K562 (cell line): Measurements from ENCODE around the gene PDE4D. TPM values are rescaled to one million over a fixed set of nuclear protein-coding genes. Genes with fewer than 3 reads are reported as not detected.
A peak's percentile ranks its signal among the peaks of the same experiment; 100 is the strongest.

Experiments used
- CHD1 ChIP-seq: fragments of 200-600 bp; sonication (generic); IDR thresholded peaks from one replicate; pipeline ENCODE4 v1.6.1; 2012; ENCODE audit warnings: mild to moderate bottlenecking, moderate library complexity, low read length, inconsistent platforms
- FOXA1 ChIP-seq: fragments of 450-650 bp; IDR thresholded peaks from 2 replicates; pipeline ENCODE4 v1.6.1; 2016; ENCODE audit warnings: mild to moderate bottlenecking, borderline replicate concordance
- NFE2 ChIP-seq: IDR thresholded peaks from 2 replicates; pipeline ENCODE4 v1.6.1; 2014; ENCODE audit warnings: antibody characterized with exemption, low read depth
- POLR2H ChIP-seq: IDR thresholded peaks from 2 replicates; pipeline ENCODE4 v1.6.1; 2016; ENCODE audit warnings: missing genetic modification characterization, low read depth, mild to moderate bottlenecking, control low read depth, missing compliant biosample characterization, moderate library complexity
- PREB ChIP-seq: sonication (generic); formaldehyde crosslinking; IDR thresholded peaks from 2 replicates; pipeline ENCODE4 v1.8.1; 2023; ENCODE audit warnings: mild to moderate bottlenecking, missing genetic modification reagents
- PRPF4 ChIP-seq: fragments of 200-400 bp; formaldehyde crosslinking; IDR thresholded peaks from one replicate; pipeline ENCODE4 v1.6.1; 2017; ENCODE audit warnings: low read length, low read depth, mild to moderate bottlenecking; ENCODE audit not compliant: insufficient read depth, poor library complexity, severe bottlenecking
- RCOR1 ChIP-seq, 2 experiments: IDR thresholded peaks; 2 replicates each; pipeline ENCODE4 v1.6.1; 2012; ENCODE audit warnings: low read depth in 2 of 2, low read length in 2 of 2, borderline replicate concordance in 1 of 2, improper control_type of control experiment in 1 of 2
- SMARCC2 ChIP-seq: fragments of 450-650 bp; IDR thresholded peaks from 2 replicates; pipeline ENCODE4 v1.6.1; 2017; ENCODE audit warnings: antibody characterized with exemption, moderate library complexity, mild to moderate bottlenecking, low read depth
- SOX6 ChIP-seq: fragments of 450-650 bp; IDR thresholded peaks from 2 replicates; pipeline ENCODE4 v1.6.1; 2014; ENCODE audit warnings: mild to moderate bottlenecking
- USF2 ChIP-seq: sonication (generic); formaldehyde crosslinking; IDR thresholded peaks from 2 replicates; pipeline ENCODE4 v1.5.0; 2020; ENCODE audit warnings: missing genetic modification reagents
- ZBTB26 ChIP-seq: fragments of 450-650 bp; formaldehyde crosslinking; IDR thresholded peaks from 2 replicates; pipeline ENCODE4 v1.4.0; 2022; ENCODE audit warnings: missing genetic modification characterization
- ZBTB40 ChIP-seq, 2 experiments: fragments of 450-650 bp in 1 of 2; sonication (generic) in 1 of 2; formaldehyde crosslinking in 1 of 2; IDR thresholded peaks; 2 replicates each; pipeline versions ENCODE4 v1.7.1 to v1.9.0; 2016 to 2022; ENCODE audit warnings: inconsistent platforms in 1 of 2, mild to moderate bottlenecking in 1 of 2, missing genetic modification reagents in 1 of 2
- ZNF316 ChIP-seq: fragments of 450-650 bp; IDR thresholded peaks from 2 replicates; pipeline ENCODE4 v1.6.1; 2016
- ZNF398 ChIP-seq: fragments of 250-450 bp; sonication (Bioruptor Pico); IDR thresholded peaks from 2 replicates; pipeline ENCODE4 v1.8.0; 2021; ENCODE audit warnings: moderate library complexity, mild to moderate bottlenecking, inconsistent platforms
- polyA plus RNA-seq, 8 experiments: library from polyadenylated mRNA; depleted of rRNA in 4 of 8; stranded (reverse) in 5 of 8; unstranded in 3 of 8; fragments of >200 nt; fragmentation: Nextera tagmentation in 2 of 8; fragmentation: Illumina TruSeq in 1 of 8; extraction: Ambion mirVana in 2 of 8; extraction: Trizol in 1 of 8; gene quantifications; 2 replicates each; pipeline versions ENCODE4 v1.2.1 to v1.2.3, GENCODE V29; 2011 to 2014; ENCODE audit warnings: inconsistent platforms in 1 of 8, missing spikeins in 1 of 8
- total RNA-seq, 7 experiments: library from RNA; depleted of rRNA in 6 of 7; stranded (reverse); fragments of >200 nt in 6 of 7; fragmentation: Illumina TruSeq in 2 of 7; extraction: Trizol in 2 of 7; gene quantifications; 2 replicates each; pipeline versions ENCODE4 v1.2.1 to v1.2.3, GENCODE V29; 2011 to 2021; ENCODE audit warnings: low replicate concordance in 1 of 7

The PDE4D gene
- total and polyA plus RNA-seq, 9 of the 15 experiments (the other 6 are each of a cell fraction or from before 2014, with no cell fraction given): 0.04 to 0.46 (median 0.13) TPM

GRCh38 chr5:58940446-58940845 is 953.1 kb downstream of the PDE4D start (continued):
- TF ChIP-seq ZBTB40 (IDR thresholded peaks at IDR 0.05): no peak
- TF ChIP-seq ZBTB40 (CRISPR knock-in tag; IDR thresholded peaks at IDR 0.05): no peak
- TF ChIP-seq ZNF398 (CRISPR knock-in tag): no peak
- TF ChIP-seq ZBTB26 (CRISPR knock-in tag): no peak
- no peak for TF ChIP-seq SMARCC2
- TF ChIP-seq POLR2H (tag): no peak
- TF ChIP-seq RCOR1 (IDR thresholded peaks at IDR 0.05; ENCODE audit: borderline replicate concordance in 1 of 2, low read depth in 2 of 2, low read length in 2 of 2): no peak
- no peak for TF ChIP-seq SOX6
- no peak for TF ChIP-seq PREB (CRISPR knock-in tag)
- peak; percentile 63 for TF ChIP-seq ZNF316
- no peak for TF ChIP-seq FOXA1
- TF ChIP-seq CHD1: no peak
- no peak for TF ChIP-seq USF2
- TF ChIP-seq PRPF4: no peak
- peak; percentile 55; the same call in 1 of the 2 replicates for TF ChIP-seq NFE2
